SK-N-SH (cell line): ENCODE measurements around the gene NOP9. TPM values are rescaled to one million over a fixed set of nuclear protein-coding genes. Genes with fewer than 3 reads are reported as not detected.

ENCODE experiments used
- CHD2 ChIP-seq: fragments of 150-350 bp; IDR thresholded peaks from 2 replicates; pipeline ENCODE4 v1.6.1; 2018; ENCODE audit warnings: low read length; ENCODE audit not compliant: partially characterized antibody
- ELF1 ChIP-seq: IDR thresholded peaks from 2 replicates; pipeline ENCODE4 v1.4.0; 2012
- EZH2phosphoT487 ChIP-seq: fragments of 200-600 bp; sonication (generic); IDR thresholded peaks from 2 replicates; pipeline ENCODE4 v1.6.1; 2017; ENCODE audit warnings: low read depth, mixed run types, mild to moderate bottlenecking, antibody characterized with exemption, moderate library complexity, borderline replicate concordance
- GABPA ChIP-seq: IDR thresholded peaks from 2 replicates; pipeline ENCODE4 v1.4.0; 2012; ENCODE audit warnings: low read depth, mild to moderate bottlenecking
- JUND ChIP-seq: IDR thresholded peaks from 2 replicates; pipeline ENCODE4 v1.4.0; 2012
- MEF2A ChIP-seq: IDR thresholded peaks from 2 replicates; pipeline ENCODE4 v1.4.0; 2012; ENCODE audit warnings: low read depth, borderline replicate concordance
- NFIC ChIP-seq: IDR thresholded peaks from 2 replicates; pipeline ENCODE4 v1.4.0; 2012; ENCODE audit warnings: borderline replicate concordance
- NRF1 ChIP-seq: IDR thresholded peaks from 2 replicates; pipeline ENCODE4 v1.6.1; 2012; ENCODE audit warnings: low read depth, mild to moderate bottlenecking, low read length
- RAD21 ChIP-seq: IDR thresholded peaks from 2 replicates; pipeline ENCODE4 v1.6.1; 2012; ENCODE audit warnings: mild to moderate bottlenecking, low read length
- REST ChIP-seq: IDR thresholded peaks from 2 replicates; pipeline ENCODE4 v1.6.1; 2012; ENCODE audit warnings: mild to moderate bottlenecking, low read depth, low read length, moderate library complexity
- RFX5 ChIP-seq: IDR thresholded peaks from 2 replicates; pipeline ENCODE4 v1.6.1; 2012; ENCODE audit warnings: mild to moderate bottlenecking, improper control_type of control experiment, low read length
- RXRA ChIP-seq: IDR thresholded peaks from 2 replicates; pipeline ENCODE4 v1.4.0; 2012; ENCODE audit warnings: low read depth, mild to moderate bottlenecking, borderline replicate concordance
- SIN3A ChIP-seq: IDR thresholded peaks from 2 replicates; pipeline ENCODE4 v1.6.1; 2012; ENCODE audit warnings: low read depth, mild to moderate bottlenecking, low read length, moderate library complexity, borderline replicate concordance
- SMC3 ChIP-seq: IDR thresholded peaks from 2 replicates; pipeline ENCODE4 v1.6.1; 2012; ENCODE audit warnings: low read depth, low read length, improper control_type of control experiment
- TAF1 ChIP-seq: IDR thresholded peaks from 2 replicates; pipeline ENCODE4 v1.6.1; 2012; ENCODE audit warnings: low read depth, mild to moderate bottlenecking, low read length, moderate library complexity, borderline replicate concordance
- TCF12 ChIP-seq: IDR thresholded peaks from 2 replicates; pipeline ENCODE4 v1.4.0; 2012
- polyA plus RNA-seq, 3 experiments: library from polyadenylated mRNA; depleted of rRNA; stranded (reverse); fragments of >200 nt; gene quantifications; 2 replicates each; pipeline ENCODE4 v1.2.3, GENCODE V29; 2012
- TF ChIP-seq, protein P1 (sequence below): fragments of 150-350 bp; IDR thresholded peaks from 2 replicates; pipeline ENCODE4 v1.6.1; 2016; ENCODE audit warnings: mild to moderate bottlenecking, low read depth, low read length
- TF ChIP-seq, protein P2 (sequence below): IDR thresholded peaks from 2 replicates; pipeline ENCODE4 v1.4.0; 2012; ENCODE audit warnings: low read depth, borderline replicate concordance
- TF ChIP-seq, protein P3 (sequence below): fragments of 150-350 bp; IDR thresholded peaks from 2 replicates; pipeline ENCODE4 v1.6.1; 2017; ENCODE audit warnings: antibody characterized with exemption, low read length, low read depth, borderline replicate concordance
- TF ChIP-seq, protein P4 (sequence below): IDR thresholded peaks from 2 replicates; pipeline ENCODE4 v1.4.0; 2012; ENCODE audit warnings: low read depth, borderline replicate concordance

The NOP9 gene
- polyA plus RNA-seq, 1 of the 3 experiments (the other 2 are of a cell fraction): 11.9 TPM

- TF ChIP-seq, protein P1, sequence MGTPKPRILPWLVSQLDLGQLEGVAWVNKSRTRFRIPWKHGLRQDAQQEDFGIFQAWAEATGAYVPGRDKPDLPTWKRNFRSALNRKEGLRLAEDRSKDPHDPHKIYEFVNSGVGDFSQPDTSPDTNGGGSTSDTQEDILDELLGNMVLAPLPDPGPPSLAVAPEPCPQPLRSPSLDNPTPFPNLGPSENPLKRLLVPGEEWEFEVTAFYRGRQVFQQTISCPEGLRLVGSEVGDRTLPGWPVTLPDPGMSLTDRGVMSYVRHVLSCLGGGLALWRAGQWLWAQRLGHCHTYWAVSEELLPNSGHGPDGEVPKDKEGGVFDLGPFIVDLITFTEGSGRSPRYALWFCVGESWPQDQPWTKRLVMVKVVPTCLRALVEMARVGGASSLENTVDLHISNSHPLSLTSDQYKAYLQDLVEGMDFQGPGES: no peak
- TF ChIP-seq RXRA: no peak
- peak; percentile 59 for TF ChIP-seq ELF1
- no peak for TF ChIP-seq JUND
- TF ChIP-seq EZH2phosphoT487: no peak
- TF ChIP-seq NRF1: peak; percentile 90
- TF ChIP-seq RFX5: peak; percentile 55; the same call in 1 of the 2 replicates
- peak; percentile 84 for TF ChIP-seq TAF1
- peak; percentile 81 for TF ChIP-seq CHD2
- TF ChIP-seq, protein P2, sequence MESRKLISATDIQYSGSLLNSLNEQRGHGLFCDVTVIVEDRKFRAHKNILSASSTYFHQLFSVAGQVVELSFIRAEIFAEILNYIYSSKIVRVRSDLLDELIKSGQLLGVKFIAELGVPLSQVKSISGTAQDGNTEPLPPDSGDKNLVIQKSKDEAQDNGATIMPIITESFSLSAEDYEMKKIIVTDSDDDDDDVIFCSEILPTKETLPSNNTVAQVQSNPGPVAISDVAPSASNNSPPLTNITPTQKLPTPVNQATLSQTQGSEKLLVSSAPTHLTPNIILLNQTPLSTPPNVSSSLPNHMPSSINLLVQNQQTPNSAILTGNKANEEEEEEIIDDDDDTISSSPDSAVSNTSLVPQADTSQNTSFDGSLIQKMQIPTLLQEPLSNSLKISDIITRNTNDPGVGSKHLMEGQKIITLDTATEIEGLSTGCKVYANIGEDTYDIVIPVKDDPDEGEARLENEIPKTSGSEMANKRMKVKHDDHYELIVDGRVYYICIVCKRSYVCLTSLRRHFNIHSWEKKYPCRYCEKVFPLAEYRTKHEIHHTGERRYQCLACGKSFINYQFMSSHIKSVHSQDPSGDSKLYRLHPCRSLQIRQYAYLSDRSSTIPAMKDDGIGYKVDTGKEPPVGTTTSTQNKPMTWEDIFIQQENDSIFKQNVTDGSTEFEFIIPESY: no peak
- TF ChIP-seq REST: 0 out of 2 replicates have a peak, but pooled peaks have one; percentile 44
- peak; percentile 68 for TF ChIP-seq GABPA
- no peak for TF ChIP-seq MEF2A
- TF ChIP-seq SIN3A: no peak; the same call in 1 of the 2 replicates
- TF ChIP-seq, protein P3, sequence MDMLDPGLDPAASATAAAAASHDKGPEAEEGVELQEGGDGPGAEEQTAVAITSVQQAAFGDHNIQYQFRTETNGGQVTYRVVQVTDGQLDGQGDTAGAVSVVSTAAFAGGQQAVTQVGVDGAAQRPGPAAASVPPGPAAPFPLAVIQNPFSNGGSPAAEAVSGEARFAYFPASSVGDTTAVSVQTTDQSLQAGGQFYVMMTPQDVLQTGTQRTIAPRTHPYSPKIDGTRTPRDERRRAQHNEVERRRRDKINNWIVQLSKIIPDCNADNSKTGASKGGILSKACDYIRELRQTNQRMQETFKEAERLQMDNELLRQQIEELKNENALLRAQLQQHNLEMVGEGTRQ: no peak
- TF ChIP-seq RAD21: no peak
- TF ChIP-seq, protein P4, sequence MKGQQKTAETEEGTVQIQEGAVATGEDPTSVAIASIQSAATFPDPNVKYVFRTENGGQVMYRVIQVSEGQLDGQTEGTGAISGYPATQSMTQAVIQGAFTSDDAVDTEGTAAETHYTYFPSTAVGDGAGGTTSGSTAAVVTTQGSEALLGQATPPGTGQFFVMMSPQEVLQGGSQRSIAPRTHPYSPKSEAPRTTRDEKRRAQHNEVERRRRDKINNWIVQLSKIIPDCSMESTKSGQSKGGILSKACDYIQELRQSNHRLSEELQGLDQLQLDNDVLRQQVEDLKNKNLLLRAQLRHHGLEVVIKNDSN: 0 out of 2 replicates have a peak, but pooled peaks have one; percentile 13
- TF ChIP-seq SMC3: peak; percentile 30; the same call in 1 of the 2 replicates
- no peak for TF ChIP-seq TCF12
- no peak for TF ChIP-seq NFIC
Measured at GRCh38 chr14:24271134-24271833, 28.4 kb upstream of the NOP9 start, which contains the start of gene RABGGTA (continued).
